Uterus (tissue), 2 donors: ENCODE data around the gene ANXA6.

Source experiments
- CTCF ChIP-seq, 4 experiments: fragments of 200-600 bp in 2 of 4; fragments of 450-650 bp in 2 of 4; sonication (generic) in 2 of 4; IDR thresholded peaks; one replicate each; pipeline ENCODE4 v1.5.1; 2016 to 2019; ENCODE audit warnings: antibody characterized with exemption in 4 of 4, mild to moderate bottlenecking in 2 of 4, moderate library complexity in 1 of 4
- POLR2A ChIP-seq, 2 donors: fragments of 450-650 bp; IDR thresholded peaks; one replicate each; pipeline ENCODE4 v1.6.1; 2016; ENCODE audit warnings: antibody characterized with exemption in 2 of 2, mild to moderate bottlenecking in 1 of 2, moderate library complexity in 1 of 2

GRCh38 chr5:151073280-151073679 lies 84.3 kb downstream of the ANXA6 start:
- no peak for TF ChIP-seq CTCF (IDR thresholded peaks at IDR 0.05)
- no peak for TF ChIP-seq POLR2A (IDR thresholded peaks at IDR 0.05)
